22Rv1 (cell line): Measurements from ENCODE around the gene BAG3.

Source experiments
- ZFX ChIP-seq: fragments of 450-650 bp; IDR thresholded peaks from 2 replicates; pipeline ENCODE4 v1.6.1; 2017; ENCODE audit warnings: antibody characterized with exemption, borderline replicate concordance
- TF ChIP-seq, protein P1 (sequence below): fragments of 450-650 bp; IDR thresholded peaks from 2 replicates; pipeline ENCODE4 v1.5.1; 2017; ENCODE audit warnings: mild to moderate bottlenecking

DNA sequence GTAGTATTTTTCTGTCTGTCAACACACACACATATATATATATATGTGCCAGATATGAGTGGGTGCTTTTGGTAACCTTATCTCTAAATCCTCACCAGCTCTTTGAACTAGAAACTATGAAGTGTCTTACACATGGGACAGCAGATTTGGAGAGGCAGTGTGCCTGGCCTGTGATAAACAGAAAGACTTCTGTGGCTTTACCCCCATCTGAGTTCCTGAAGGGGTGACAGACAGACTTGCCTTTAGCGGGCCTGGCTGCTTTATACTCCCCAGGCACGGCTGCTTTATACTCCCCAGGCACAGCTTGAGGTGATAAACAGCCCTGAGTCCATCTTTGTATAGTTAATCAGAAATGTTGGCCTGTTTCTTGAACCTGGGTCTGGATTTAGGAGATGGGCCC is 5.6 kb downstream of the BAG3 start:
- TF ChIP-seq, protein P1, sequence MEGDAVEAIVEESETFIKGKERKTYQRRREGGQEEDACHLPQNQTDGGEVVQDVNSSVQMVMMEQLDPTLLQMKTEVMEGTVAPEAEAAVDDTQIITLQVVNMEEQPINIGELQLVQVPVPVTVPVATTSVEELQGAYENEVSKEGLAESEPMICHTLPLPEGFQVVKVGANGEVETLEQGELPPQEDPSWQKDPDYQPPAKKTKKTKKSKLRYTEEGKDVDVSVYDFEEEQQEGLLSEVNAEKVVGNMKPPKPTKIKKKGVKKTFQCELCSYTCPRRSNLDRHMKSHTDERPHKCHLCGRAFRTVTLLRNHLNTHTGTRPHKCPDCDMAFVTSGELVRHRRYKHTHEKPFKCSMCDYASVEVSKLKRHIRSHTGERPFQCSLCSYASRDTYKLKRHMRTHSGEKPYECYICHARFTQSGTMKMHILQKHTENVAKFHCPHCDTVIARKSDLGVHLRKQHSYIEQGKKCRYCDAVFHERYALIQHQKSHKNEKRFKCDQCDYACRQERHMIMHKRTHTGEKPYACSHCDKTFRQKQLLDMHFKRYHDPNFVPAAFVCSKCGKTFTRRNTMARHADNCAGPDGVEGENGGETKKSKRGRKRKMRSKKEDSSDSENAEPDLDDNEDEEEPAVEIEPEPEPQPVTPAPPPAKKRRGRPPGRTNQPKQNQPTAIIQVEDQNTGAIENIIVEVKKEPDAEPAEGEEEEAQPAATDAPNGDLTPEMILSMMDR: no peak
- TF ChIP-seq ZFX: no peak
